ENCODE measurements around the gene GGNBP2. TPM values are rescaled to one million over a fixed set of nuclear protein-coding genes. Genes with fewer than 3 reads are reported as not detected.

Gene GGNBP2
- total RNA-seq, 3 donors from 2014 or later: 60.6 to 85.5 (median 84.0) TPM

- intact Hi-C loops (cut with DNase I; ENCODE audit: low total_unique reads): no loop called here
- peak; percentile 78 to 79 for DNase-seq (ENCODE audit: low spot score in 2 of 2)
- H3K4me3 ChIP-seq: peak within 1 kb of the TSS; percentile 71 to 81 (median 72)
- TF ChIP-seq POLR2AphosphoS5 (IDR thresholded peaks at IDR 0.05) (peak; percentile 90 to 97 (median 95)), POLR2A (IDR thresholded peaks at IDR 0.05) (peak; percentile 56), CTCF (IDR thresholded peaks at IDR 0.05) (no peak)
- H3K36me3 ChIP-seq: no peaks in the 10 kb centered on the region
- no peaks in the 10 kb centered on the region for H3K27me3 ChIP-seq
- no peaks in the 10 kb centered on the region for H3K9me3 ChIP-seq
- peaks cover 0 to 5% of the 10 kb centered on the region in 2 donors for H3K4me1 ChIP-seq
- peak within 1 kb of the TSS; percentile 91 to 97 for H3K27ac ChIP-seq
Measured at GRCh38 chr17:36534840-36535668, 9.7 kb upstream of the GGNBP2 start, which contains the start of the genes MYO19 and PIGW. Gene MYO19 (minus strand): TSS chr17:36534868. CDS start chr17:36532538, 2,330 bp downstream. Gene PIGW (plus strand): TSS chr17:36534987. CDS start chr17:36537102, 2,115 bp downstream.

- no peak for DNase-seq (ENCODE audit: low spot score in 2 of 2)
- H3K4me1 ChIP-seq: peaks cover 0 to 5% of the 10 kb centered on the region in 2 donors
- no peak for TF ChIP-seq POLR2AphosphoS5 (IDR thresholded peaks at IDR 0.05)
- no peak for TF ChIP-seq CTCF (IDR thresholded peaks at IDR 0.05)
- no peak for TF ChIP-seq POLR2A (IDR thresholded peaks at IDR 0.05)
- H3K27me3 ChIP-seq: no peaks in the 10 kb centered on the region
- no peaks in the 10 kb centered on the region for H3K9me3 ChIP-seq
- intact Hi-C loops (cut with DNase I; ENCODE audit: low total_unique reads): no loop called here
- no peaks in the 10 kb centered on the region for H3K36me3 ChIP-seq
- peak overlapping the region; percentile 91 to 97 for H3K27ac ChIP-seq
- peak overlapping the region; percentile 71 to 81 (median 72) for H3K4me3 ChIP-seq
Measured at GRCh38 chr17:36535669-36536081, 9.0 kb upstream of the GGNBP2 start.

- no peak for TF ChIP-seq CTCF (IDR thresholded peaks at IDR 0.05)
- TF ChIP-seq POLR2A (IDR thresholded peaks at IDR 0.05): no peak
- no peak for TF ChIP-seq POLR2AphosphoS5 (IDR thresholded peaks at IDR 0.05)
- intact Hi-C loops (cut with DNase I; ENCODE audit: low total_unique reads): no loop called here
- no peak overlapping the region for H3K4me3 ChIP-seq
- no peaks in the 10 kb centered on the region for H3K36me3 ChIP-seq
- DNase-seq (ENCODE audit: low spot score in 2 of 2): no peak
- no peak overlapping the region for H3K27ac ChIP-seq
- no peaks in the 10 kb centered on the region for H3K9me3 ChIP-seq
- H3K27me3 ChIP-seq: no peaks in the 10 kb centered on the region
- H3K4me1 ChIP-seq: peaks cover 3 to 15% of the 10 kb centered on the region in 2 donors
Measured at GRCh38 chr17:36540696-36541095, 4.0 kb upstream of the GGNBP2 start.

GRCh38 chr17:36542755-36543154 lies 2.0 kb upstream of the GGNBP2 start:
- H3K27me3 ChIP-seq: no peaks in the 10 kb centered on the region
- DNase-seq (ENCODE audit: low spot score in 2 of 2): no peak

More at GRCh38 chr17:36542755-36543154, 2.0 kb upstream of the GGNBP2 start:
- H3K9me3 ChIP-seq: no peaks in the 10 kb centered on the region
- intact Hi-C loops (cut with DNase I; ENCODE audit: low total_unique reads): no loop called here
- H3K4me3 ChIP-seq: no peak overlapping the region
- H3K36me3 ChIP-seq: no peaks in the 10 kb centered on the region
- H3K4me1 ChIP-seq: peaks cover 3 to 26% of the 10 kb centered on the region in 2 donors
- H3K27ac ChIP-seq: no peak overlapping the region
- TF ChIP-seq POLR2A (IDR thresholded peaks at IDR 0.05) (no peak), CTCF (IDR thresholded peaks at IDR 0.05) (no peak), POLR2AphosphoS5 (IDR thresholded peaks at IDR 0.05) (no peak)
